GM13977 (cell line): ENCODE results near the gene GAS5.

Source experiments
- DNase-seq: peaks from one replicate; pipeline ENCODE4 v3.0.0; 2012; ENCODE audit warnings: low spot score
- in situ Hi-C: fragments of 300-500 bp; cut with MboI; formaldehyde crosslinking; loops from one replicate; pipeline ENCODE4 v1.12.0; 2022; ENCODE audit warnings: low sequenced_read_pairs, low pct_unique_long_range_greater_than_20kb, mixed read lengths, inconsistent platforms; ENCODE audit not compliant: unreplicated experiment
- TF ChIP-seq, protein P1 (sequence below): IDR thresholded peaks from 2 replicates; pipeline ENCODE4 v1.5.1; 2012; ENCODE audit warnings: mild to moderate bottlenecking, control low read depth; ENCODE audit not compliant: insufficient read depth; ENCODE audit errors: extremely low read depth, missing control alignments

Gene GAS5

DNA sequence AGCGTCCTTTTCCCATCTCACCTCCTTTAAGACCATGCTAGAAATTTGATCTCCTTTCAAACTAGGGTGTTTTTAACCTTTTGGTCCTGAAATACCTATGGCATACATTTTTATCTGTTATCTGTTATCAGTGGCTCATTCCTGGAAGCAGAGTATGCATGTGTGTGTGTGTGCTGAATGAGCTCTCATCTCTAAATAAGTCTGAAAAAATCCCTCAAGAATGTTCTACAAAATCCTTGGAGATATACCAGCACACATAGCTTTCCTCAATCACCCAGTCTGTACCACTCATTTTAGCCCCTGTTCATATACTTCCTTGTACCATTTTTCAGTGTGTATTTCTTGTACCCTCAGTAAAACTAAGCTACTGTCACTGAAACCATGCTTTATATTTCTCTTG lies 49.3 kb downstream of the GAS5 start:
- TF ChIP-seq, protein P1, sequence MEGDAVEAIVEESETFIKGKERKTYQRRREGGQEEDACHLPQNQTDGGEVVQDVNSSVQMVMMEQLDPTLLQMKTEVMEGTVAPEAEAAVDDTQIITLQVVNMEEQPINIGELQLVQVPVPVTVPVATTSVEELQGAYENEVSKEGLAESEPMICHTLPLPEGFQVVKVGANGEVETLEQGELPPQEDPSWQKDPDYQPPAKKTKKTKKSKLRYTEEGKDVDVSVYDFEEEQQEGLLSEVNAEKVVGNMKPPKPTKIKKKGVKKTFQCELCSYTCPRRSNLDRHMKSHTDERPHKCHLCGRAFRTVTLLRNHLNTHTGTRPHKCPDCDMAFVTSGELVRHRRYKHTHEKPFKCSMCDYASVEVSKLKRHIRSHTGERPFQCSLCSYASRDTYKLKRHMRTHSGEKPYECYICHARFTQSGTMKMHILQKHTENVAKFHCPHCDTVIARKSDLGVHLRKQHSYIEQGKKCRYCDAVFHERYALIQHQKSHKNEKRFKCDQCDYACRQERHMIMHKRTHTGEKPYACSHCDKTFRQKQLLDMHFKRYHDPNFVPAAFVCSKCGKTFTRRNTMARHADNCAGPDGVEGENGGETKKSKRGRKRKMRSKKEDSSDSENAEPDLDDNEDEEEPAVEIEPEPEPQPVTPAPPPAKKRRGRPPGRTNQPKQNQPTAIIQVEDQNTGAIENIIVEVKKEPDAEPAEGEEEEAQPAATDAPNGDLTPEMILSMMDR, result no peak
- in situ Hi-C loops, result loop anchor here (25.0 kb wide), 2 partner anchors 606 to 1081 kb away; partner anchors contain the start of gene TNFSF4
- DNase-seq, result no peak
